Ramos (cell line): ENCODE data around the gene LRRC51.

Experiments
- in situ Hi-C: fragments of 300-500 bp; cut with MboI; formaldehyde crosslinking; loops from one replicate; pipeline ENCODE4 v1.14.3; 2022; ENCODE audit warnings: low sequenced_read_pairs; ENCODE audit not compliant: unreplicated experiment

Gene LRRC51

DNA sequence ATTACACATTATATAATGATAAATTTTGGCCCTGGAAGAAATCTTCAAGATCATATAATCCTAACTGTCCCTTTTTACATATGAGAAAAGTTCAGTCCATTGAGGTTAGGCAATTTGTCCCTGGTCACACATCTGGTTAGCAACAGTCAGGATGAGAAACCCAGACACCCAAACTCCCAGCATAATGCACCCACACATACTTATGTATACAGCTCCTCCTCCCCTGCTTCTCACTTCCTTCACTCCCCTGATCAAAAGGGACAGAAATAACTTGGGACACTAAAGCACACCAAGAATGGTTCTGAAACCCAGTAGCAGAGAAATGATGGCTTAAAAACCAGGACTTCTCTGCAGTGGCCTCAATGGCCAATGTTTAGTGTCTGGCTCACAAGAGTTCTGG is 11.4 kb upstream of the LRRC51 start:
- in situ Hi-C loops = no loop called here

GRCh38 chr11:72069787-72070251 is 10.8 kb upstream of the LRRC51 start:
- in situ Hi-C loops = no loop called here

- in situ Hi-C loops = no loop called here
These were observed 10.2 kb upstream of the LRRC51 start for GRCh38 chr11:72070491-72070890.

DNA sequence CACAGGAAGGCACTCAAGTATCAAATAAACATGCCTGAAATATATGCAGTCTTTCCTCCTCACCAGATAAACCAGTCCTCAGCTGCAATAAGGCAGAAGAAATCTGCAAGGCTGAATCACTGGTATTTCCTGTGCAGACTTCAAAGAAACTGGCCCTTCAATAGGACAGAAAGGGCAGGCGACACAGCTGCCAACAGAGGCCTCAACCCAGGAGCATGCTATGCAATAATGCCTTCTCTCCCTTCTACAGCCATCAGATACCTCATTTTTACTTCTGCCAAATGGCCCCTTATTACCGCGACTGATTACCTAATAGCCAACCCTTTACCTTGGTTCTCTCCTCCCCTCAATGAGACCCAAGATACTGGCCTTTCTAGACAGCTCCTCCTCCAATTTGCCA is 8.3 kb upstream of the LRRC51 start:
- in situ Hi-C loops = no loop called here

GRCh38 chr11:72075109-72075508 is 5.5 kb upstream of the LRRC51 start:
- in situ Hi-C loops = no loop called here

GRCh38 chr11:72075756-72076155 is 4.9 kb upstream of the LRRC51 start:
- in situ Hi-C loops = no loop called here

DNA sequence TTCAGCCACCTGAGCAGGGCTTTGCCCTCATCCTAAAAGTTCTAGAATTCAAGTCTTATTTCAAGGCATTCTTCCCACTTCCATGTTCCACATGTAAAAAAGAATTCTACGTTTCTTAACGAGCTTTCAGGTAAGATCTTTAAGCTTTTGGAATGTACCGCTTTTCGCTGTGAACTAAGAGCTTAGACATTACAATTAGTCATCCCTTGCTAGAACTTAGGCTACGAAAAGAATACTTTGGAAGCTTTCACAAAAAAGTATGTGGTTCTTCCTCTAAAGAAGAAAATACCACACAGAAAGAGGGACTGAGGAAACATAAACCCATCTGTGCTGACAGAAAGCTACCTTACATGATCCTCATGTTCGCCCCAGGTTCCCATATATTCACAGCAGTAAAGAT is 2.2 kb upstream of the LRRC51 start:
- in situ Hi-C loops = no loop called here

DNA sequence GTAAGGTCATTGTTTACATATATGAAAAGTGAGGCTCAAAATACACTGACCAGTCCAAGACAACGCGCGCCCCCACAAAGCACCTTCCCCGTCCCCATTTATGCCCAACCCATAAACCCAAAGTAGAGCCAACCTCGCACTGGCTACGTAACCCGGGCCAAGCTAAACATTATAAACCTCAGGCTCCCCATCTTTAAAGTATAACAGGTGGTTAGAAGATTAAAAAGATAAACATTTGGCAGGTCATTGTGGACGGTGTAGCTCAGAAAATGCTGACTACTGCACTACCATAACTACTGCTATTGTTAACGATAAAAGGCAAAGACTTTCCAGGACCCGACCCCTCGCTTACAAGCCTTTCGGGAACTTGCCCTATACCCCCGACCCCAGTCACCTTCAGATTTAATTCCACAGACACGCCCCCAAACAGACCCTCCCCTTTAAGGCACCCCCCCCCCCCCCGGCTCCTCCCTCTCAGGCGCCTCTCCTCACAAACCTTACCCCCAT is 778 bp upstream of the LRRC51 start:
- in situ Hi-C loops = no loop called here

- in situ Hi-C loops = no loop called here
These were observed 564 bp downstream of the LRRC51 start for GRCh38 chr11:72081184-72081644.

GRCh38 chr11:72081821-72082453 is 1.3 kb downstream of the LRRC51 start:
- in situ Hi-C loops = no loop called here

DNA sequence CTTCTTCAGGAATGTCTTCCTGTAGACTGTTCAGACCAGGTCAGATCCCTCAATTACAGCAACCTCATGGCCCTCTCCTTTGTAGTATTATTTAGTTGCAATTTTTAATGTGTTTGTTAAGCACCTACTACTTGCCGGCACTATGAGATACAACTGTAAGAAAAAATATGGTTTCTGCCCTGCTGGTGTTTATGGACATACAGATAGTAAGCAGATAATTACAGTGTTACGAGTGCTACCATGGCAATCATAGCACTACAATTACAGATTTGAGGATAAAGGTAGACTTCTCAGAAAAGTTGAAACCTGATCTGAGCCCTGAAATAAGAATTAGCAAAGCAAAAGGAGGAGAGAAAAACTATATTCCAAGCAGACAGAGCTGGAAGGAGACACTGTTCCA is 2.8 kb downstream of the LRRC51 start:
- in situ Hi-C loops = no loop called here

- in situ Hi-C loops = no loop called here
These were observed 3.4 kb downstream of the LRRC51 start for GRCh38 chr11:72084076-72084475.

DNA sequence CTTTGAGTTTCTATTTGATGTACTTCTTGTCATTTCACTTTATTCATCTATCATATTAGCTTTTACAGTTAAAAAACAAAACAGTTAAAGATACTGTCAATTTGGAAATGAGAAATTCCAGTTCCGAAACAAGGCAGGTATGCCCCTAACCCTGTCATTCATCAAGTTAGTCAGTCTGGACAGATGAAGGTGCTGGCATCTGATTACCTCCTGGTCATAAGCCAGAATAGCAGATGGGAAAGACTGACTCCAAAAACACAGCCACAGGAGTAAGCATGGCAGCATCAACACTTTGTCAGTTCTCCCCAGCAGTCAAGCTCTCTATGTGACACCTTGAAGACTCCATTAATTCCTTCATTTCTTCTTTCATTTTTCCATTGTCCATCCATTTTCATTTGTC is 4.3 kb downstream of the LRRC51 start:
- in situ Hi-C loops = no loop called here

GRCh38 chr11:72085621-72086351 is 5.1 kb downstream of the LRRC51 start:
- in situ Hi-C loops = no loop called here

- in situ Hi-C loops = no loop called here
These were observed 7.6 kb downstream of the LRRC51 start for GRCh38 chr11:72088076-72088808.

DNA sequence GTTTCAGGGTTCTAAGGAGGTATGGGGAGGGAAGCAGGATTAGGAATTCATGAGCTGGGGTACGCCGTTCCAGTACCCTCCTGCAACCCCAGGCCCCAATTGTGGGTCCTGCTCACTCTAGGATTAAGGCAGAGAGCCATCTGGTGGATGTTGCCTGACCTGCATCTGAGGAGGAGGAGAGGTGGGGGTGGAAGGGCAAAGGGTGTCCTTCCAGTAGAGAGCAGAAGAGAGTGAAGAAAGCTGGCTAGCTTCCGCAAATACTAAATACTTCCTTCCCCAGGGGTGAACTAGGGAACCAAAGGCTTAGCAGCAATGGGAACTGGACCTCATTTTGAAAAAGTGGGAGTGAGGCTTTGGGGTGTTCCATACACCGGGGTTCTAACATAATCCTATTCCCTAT is 10.6 kb downstream of the LRRC51 start:
- in situ Hi-C loops = loop anchor here (5.0 kb wide), 1 partner anchor 64 kb away; no protein-coding TSS in a partner anchor

GRCh38 chr11:72098741-72099140 is 18.1 kb downstream of the LRRC51 start:
- in situ Hi-C loops = no loop called here

- in situ Hi-C loops = no loop called here
These were observed 19.4 kb downstream of the LRRC51 start for GRCh38 chr11:72100009-72100408.

DNA sequence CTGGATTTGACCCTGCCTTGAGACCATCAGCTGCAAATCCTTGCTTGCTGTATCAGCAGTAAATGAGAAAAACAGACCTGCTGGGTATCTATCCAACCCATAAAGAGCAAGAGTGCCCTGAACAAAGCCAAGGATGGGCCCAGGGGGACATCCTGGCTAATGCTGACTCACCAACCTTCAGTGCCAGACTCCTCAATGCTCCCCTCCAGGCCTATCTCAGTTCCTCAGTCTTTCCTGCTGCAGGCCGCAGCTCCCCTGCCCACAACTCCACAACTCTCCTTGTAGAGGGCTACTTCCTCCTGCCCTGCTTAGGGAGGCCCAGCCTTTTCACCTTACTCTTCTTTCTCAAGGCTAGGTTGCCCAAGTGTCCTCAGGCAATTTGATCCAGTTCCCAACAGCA is 19.8 kb downstream of the LRRC51 start:
- in situ Hi-C loops = no loop called here

- in situ Hi-C loops = no loop called here
These were observed 21.5 kb downstream of the LRRC51 start for GRCh38 chr11:72102162-72102561.

- in situ Hi-C loops = no loop called here
These were observed 21.9 kb downstream of the LRRC51 start for GRCh38 chr11:72102631-72102945.
